Measurements from ENCODE around the gene CCNK. TPM values are rescaled to one million over a fixed set of nuclear protein-coding genes. Genes with fewer than 3 reads are reported as not detected.

The CCNK gene
- total and polyA plus RNA-seq, 10 of the 15 experiments (the other 5 are each of a cell fraction or from before 2014, with no cell fraction given): 10.8 to 88.0 (median 22.5) TPM

GRCh38 chr14:99552021-99552553 lies 70.9 kb downstream of the CCNK start:
- 0 out of 2 replicates have a peak, but pooled peaks cover 2% of the 10 kb centered on the region for H3K4me1 ChIP-seq (ENCODE audit: control insufficient read depth, insufficient read depth, low read length)
- RAD21 ChIA-PET (ENCODE audit: unreplicated experiment): interaction anchor here (1.0 kb wide), 1 partner anchor 76 kb away, joined by 3 read pairs; no protein-coding TSS in a partner anchor
- ATAC-seq (no peak), FAIRE-seq (no peak), DNase-seq (ENCODE audit: low read depth, low spot score) (no peak)
- no peak overlapping the region for H3K4me2 ChIP-seq (ENCODE audit: control insufficient read depth, insufficient read depth)
- TF ChIP-seq TARDBP (IDR thresholded peaks at IDR 0.05; ENCODE audit: borderline replicate concordance) (no peak), PAX8 (IDR thresholded peaks at IDR 0.05) (no peak), USF2 (IDR thresholded peaks at IDR 0.05; ENCODE audit: borderline replicate concordance, low read depth, low read length) (no peak), BCLAF1 (IDR thresholded peaks at IDR 0.05) (no peak)
- no TSS peak for BruUV-seq (replicated peaks)
- H4K20me1 ChIP-seq (ENCODE audit: control insufficient read depth, insufficient read depth): no peaks in the 10 kb centered on the region
- no peaks in the 10 kb centered on the region for H3K79me2 ChIP-seq (ENCODE audit: control insufficient read depth, insufficient read depth, low read length)
- H3K27me3 ChIP-seq (replicated peaks in 1 of 2; ENCODE audit: control insufficient read depth in 2 of 2, insufficient read depth in 2 of 2, low read length in 1 of 2): no peaks in the 10 kb centered on the region
- POLR2A ChIA-PET: no interaction called here
- H3K36me3 ChIP-seq (ENCODE audit: control insufficient read depth in 2 of 2, insufficient read depth in 2 of 2, low read length in 1 of 2): no peaks in the 10 kb centered on the region
- H2AFZ ChIP-seq (ENCODE audit: control insufficient read depth, low read depth, low read length): no peak overlapping the region
- no peak overlapping the region for H3K9ac ChIP-seq (ENCODE audit: control insufficient read depth, insufficient read depth, low read length)
- CTCF ChIA-PET: no interaction called here
- no peak overlapping the region for H3K4me3 ChIP-seq
- in situ Hi-C loops (cut with MboI): no loop called here
- H3K27ac ChIP-seq (ENCODE audit: control insufficient read depth, insufficient read depth): no peak overlapping the region
- WGBS (ENCODE audit: insufficient coverage, insufficient replicate concordance, low lambda C conversion rate, missing lambda C conversion rate): 38% methylated on average over 8 of the region's 9 CpGs
- SMC1A ChIA-PET (ENCODE audit: uncharacterized antibody, unreplicated experiment): no interaction called here
- intact Hi-C loops (cut with micrococcal nuclease; ENCODE audit: unreplicated experiment): no loop called here
- H3K9me3 ChIP-seq (replicated peaks; ENCODE audit: control insufficient read depth, insufficient read depth, low read length): no peaks in the 10 kb centered on the region

Data from GM12878 (cell line).